ENCODE results near the gene CATSPER1. TPM values are rescaled to one million over a fixed set of nuclear protein-coding genes. Genes with fewer than 3 reads are reported as not detected.
A peak's percentile ranks its signal among the peaks of the same experiment; 100 is the strongest.

Gene CATSPER1
- total RNA-seq, 1 donor, result not detected

GRCh38 chr11:65979261-65979759 is 47.0 kb downstream of the CATSPER1 start:
- Histone ChIP-seq H3K4me3 (ENCODE audit: insufficient read depth, low read length) (no peak overlapping the region), H3K4me2 (ENCODE audit: insufficient read depth, low read length) (no peak overlapping the region), H3K4me1 (ENCODE audit: insufficient read depth, low read length) (no peaks in the 10 kb centered on the region), H3K27me3 (ENCODE audit: insufficient read depth, low read length) (no peaks in the 10 kb centered on the region), H3K27ac (ENCODE audit: low read depth, low read length) (no peak overlapping the region), H2AFZ (ENCODE audit: low read length) (no peak overlapping the region), H4K20me1 (ENCODE audit: insufficient read depth, low read length) (no peaks in the 10 kb centered on the region), H3K36me3 (ENCODE audit: insufficient read depth, low read length) (peaks cover 43% of the 10 kb centered on the region), H3K79me2 (ENCODE audit: insufficient read depth, low read length) (no peaks in the 10 kb centered on the region), H3K9me3 (ENCODE audit: low read depth, low read length) (no peaks in the 10 kb centered on the region)
- TF ChIP-seq CTCF (IDR thresholded peaks at IDR 0.05; ENCODE audit: extremely low read depth, low read depth, low read length), result no peak
- DNase-seq (ENCODE audit: insufficient read length, low spot score, missing footprints), result peak; percentile 18

- no peaks in the 10 kb centered on the region for H3K4me1 ChIP-seq (ENCODE audit: insufficient read depth, low read length)
- H3K27ac ChIP-seq (ENCODE audit: low read depth, low read length), result no peak overlapping the region
- H3K4me2 ChIP-seq (ENCODE audit: insufficient read depth, low read length), result no peak overlapping the region
- H3K36me3 ChIP-seq (ENCODE audit: insufficient read depth, low read length), result peaks cover 46% of the 10 kb centered on the region
- no peak overlapping the region for H3K4me3 ChIP-seq (ENCODE audit: insufficient read depth, low read length)
- H2AFZ ChIP-seq (ENCODE audit: low read length), result no peak overlapping the region
- DNase-seq (ENCODE audit: insufficient read length, low spot score, missing footprints), result peak; percentile 51
- H3K27me3 ChIP-seq (ENCODE audit: insufficient read depth, low read length), result no peaks in the 10 kb centered on the region
- H3K79me2 ChIP-seq (ENCODE audit: insufficient read depth, low read length), result no peaks in the 10 kb centered on the region
- H4K20me1 ChIP-seq (ENCODE audit: insufficient read depth, low read length), result no peaks in the 10 kb centered on the region
- no peaks in the 10 kb centered on the region for H3K9me3 ChIP-seq (ENCODE audit: low read depth, low read length)
- TF ChIP-seq CTCF (IDR thresholded peaks at IDR 0.05; ENCODE audit: extremely low read depth, low read depth, low read length), result no peak
Measured at GRCh38 chr11:65978391-65979238, 47.7 kb downstream of the CATSPER1 start.

GRCh38 chr11:65977621-65978390 is 48.5 kb downstream of the CATSPER1 start:
- H3K9me3 ChIP-seq (ENCODE audit: low read depth, low read length), result no peaks in the 10 kb centered on the region
- H3K4me3 ChIP-seq (ENCODE audit: insufficient read depth, low read length), result no peak overlapping the region
- H3K4me1 ChIP-seq (ENCODE audit: insufficient read depth, low read length), result no peaks in the 10 kb centered on the region
- TF ChIP-seq CTCF (IDR thresholded peaks at IDR 0.05; ENCODE audit: extremely low read depth, low read depth, low read length), result no peak
- H3K4me2 ChIP-seq (ENCODE audit: insufficient read depth, low read length), result no peak overlapping the region
- H3K36me3 ChIP-seq (ENCODE audit: insufficient read depth, low read length), result peaks cover 53% of the 10 kb centered on the region
- H4K20me1 ChIP-seq (ENCODE audit: insufficient read depth, low read length), result no peaks in the 10 kb centered on the region
- H3K79me2 ChIP-seq (ENCODE audit: insufficient read depth, low read length), result no peaks in the 10 kb centered on the region
- DNase-seq (ENCODE audit: insufficient read length, low spot score, missing footprints), result peak; percentile 44
- H3K27ac ChIP-seq (ENCODE audit: low read depth, low read length), result no peak overlapping the region
- H2AFZ ChIP-seq (ENCODE audit: low read length), result no peak overlapping the region
- no peaks in the 10 kb centered on the region for H3K27me3 ChIP-seq (ENCODE audit: insufficient read depth, low read length)
